ENCODE results near the gene ZFP36L2.

ZFP36L2 gene

DNA sequence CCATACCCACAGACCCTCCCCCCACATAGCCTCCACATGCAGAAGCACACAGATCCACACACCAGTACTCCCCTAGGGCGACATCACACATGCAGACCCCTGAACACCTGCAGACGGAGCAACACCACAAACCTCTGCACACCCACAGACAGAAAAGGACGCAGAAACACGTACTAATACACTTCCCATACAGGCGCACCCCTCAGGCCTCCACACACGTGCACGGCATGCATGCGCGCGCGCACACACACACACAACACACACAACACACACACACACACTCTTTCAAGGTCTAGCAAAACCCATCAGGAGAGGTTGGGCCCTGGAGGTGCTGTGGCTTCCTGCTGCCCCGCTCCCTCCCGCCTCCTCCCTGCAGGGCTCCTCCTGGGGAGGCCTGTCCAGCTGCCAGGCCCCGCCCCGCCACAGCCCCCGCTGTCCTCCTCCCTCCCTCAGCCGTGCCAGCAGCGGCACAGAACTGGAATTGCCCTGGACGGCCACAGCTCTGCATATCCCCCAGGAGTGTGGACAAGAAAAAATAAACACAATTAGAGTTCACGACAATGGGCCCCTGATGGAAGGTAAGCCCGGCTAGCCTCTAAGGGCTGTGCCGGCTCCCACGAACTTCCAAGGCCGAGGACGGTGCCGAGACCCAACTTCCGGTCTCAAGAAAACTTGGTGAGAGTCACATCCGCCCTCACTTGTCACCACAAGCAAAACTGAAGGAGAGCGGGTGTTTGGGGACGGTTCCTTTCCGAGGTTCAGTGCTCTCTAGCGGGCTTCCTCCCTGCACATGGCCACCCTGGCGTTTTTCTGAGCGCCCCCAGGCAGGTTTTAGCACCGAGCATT lies 6.8 kb downstream of the ZFP36L2 start (continued):
- TF ChIP-seq, protein P1, sequence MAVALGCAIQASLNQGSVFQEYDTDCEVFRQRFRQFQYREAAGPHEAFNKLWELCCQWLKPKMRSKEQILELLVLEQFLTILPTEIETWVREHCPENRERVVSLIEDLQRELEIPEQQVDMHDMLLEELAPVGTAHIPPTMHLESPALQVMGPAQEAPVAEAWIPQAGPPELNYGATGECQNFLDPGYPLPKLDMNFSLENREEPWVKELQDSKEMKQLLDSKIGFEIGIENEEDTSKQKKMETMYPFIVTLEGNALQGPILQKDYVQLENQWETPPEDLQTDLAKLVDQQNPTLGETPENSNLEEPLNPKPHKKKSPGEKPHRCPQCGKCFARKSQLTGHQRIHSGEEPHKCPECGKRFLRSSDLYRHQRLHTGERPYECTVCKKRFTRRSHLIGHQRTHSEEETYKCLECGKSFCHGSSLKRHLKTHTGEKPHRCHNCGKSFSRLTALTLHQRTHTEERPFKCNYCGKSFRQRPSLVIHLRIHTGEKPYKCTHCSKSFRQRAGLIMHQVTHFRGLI (tag by site-specific recombination; IDR thresholded peaks at IDR 0.05) = no peak
- TF ChIP-seq, protein P2, sequence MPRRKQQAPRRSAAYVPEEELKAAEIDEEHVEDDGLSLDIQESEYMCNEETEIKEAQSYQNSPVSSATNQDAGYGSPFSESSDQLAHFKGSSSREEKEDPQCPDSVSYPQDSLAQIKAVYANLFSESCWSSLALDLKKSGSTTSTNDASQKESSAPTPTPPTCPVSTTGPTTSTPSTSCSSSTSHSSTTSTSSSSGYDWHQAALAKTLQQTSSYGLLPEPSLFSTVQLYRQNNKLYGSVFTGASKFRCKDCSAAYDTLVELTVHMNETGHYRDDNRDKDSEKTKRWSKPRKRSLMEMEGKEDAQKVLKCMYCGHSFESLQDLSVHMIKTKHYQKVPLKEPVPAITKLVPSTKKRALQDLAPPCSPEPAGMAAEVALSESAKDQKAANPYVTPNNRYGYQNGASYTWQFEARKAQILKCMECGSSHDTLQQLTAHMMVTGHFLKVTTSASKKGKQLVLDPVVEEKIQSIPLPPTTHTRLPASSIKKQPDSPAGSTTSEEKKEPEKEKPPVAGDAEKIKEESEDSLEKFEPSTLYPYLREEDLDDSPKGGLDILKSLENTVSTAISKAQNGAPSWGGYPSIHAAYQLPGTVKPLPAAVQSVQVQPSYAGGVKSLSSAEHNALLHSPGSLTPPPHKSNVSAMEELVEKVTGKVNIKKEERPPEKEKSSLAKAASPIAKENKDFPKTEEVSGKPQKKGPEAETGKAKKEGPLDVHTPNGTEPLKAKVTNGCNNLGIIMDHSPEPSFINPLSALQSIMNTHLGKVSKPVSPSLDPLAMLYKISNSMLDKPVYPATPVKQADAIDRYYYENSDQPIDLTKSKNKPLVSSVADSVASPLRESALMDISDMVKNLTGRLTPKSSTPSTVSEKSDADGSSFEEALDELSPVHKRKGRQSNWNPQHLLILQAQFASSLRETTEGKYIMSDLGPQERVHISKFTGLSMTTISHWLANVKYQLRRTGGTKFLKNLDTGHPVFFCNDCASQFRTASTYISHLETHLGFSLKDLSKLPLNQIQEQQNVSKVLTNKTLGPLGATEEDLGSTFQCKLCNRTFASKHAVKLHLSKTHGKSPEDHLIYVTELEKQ (tag by site-specific recombination; IDR thresholded peaks at IDR 0.05; ENCODE audit: borderline replicate concordance) = no peak
- TF ChIP-seq ZNF19 (tag by site-specific recombination; IDR thresholded peaks at IDR 0.05; ENCODE audit: low read depth) = no peak
- TF ChIP-seq, protein P3, sequence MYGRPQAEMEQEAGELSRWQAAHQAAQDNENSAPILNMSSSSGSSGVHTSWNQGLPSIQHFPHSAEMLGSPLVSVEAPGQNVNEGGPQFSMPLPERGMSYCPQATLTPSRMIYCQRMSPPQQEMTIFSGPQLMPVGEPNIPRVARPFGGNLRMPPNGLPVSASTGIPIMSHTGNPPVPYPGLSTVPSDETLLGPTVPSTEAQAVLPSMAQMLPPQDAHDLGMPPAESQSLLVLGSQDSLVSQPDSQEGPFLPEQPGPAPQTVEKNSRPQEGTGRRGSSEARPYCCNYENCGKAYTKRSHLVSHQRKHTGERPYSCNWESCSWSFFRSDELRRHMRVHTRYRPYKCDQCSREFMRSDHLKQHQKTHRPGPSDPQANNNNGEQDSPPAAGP (tag by site-specific recombination; IDR thresholded peaks at IDR 0.05) = no peak
- no peak for TF ChIP-seq YY1 (tag by site-specific recombination; IDR thresholded peaks at IDR 0.05)
- TF ChIP-seq ZNF843 (tag by site-specific recombination; IDR thresholded peaks at IDR 0.05) = no peak; the same call in 1 of the 2 replicates
- 0 out of 2 replicates have a peak, but pooled peaks have one; percentile 32 for TF ChIP-seq ZNF394 (tag by site-specific recombination; IDR thresholded peaks at IDR 0.05; ENCODE audit: borderline replicate concordance)
- no peak for TF ChIP-seq ZNF404 (tag by site-specific recombination; IDR thresholded peaks at IDR 0.05)
- TF ChIP-seq ZNF416 (tag by site-specific recombination; IDR thresholded peaks at IDR 0.05) = no peak
- no peak for TF ChIP-seq MYNN (tag by site-specific recombination; IDR thresholded peaks at IDR 0.05; ENCODE audit: borderline replicate concordance)
- TF ChIP-seq ZNF112 (tag by site-specific recombination; IDR thresholded peaks at IDR 0.05) = no peak
- no peak for TF ChIP-seq ZNF707 (tag by site-specific recombination; IDR thresholded peaks at IDR 0.05)
- TF ChIP-seq, protein P4, sequence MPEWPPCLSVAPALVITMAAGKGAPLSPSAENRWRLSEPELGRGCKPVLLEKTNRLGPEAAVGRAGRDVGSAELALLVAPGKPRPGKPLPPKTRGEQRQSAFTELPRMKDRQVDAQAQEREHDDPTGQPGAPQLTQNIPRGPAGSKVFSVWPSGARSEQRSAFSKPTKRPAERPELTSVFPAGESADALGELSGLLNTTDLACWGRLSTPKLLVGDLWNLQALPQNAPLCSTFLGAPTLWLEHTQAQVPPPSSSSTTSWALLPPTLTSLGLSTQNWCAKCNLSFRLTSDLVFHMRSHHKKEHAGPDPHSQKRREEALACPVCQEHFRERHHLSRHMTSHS (tag by site-specific recombination; IDR thresholded peaks at IDR 0.05) = no peak
- no peak for TF ChIP-seq ZNF174 (tag by site-specific recombination; IDR thresholded peaks at IDR 0.05)
- TF ChIP-seq, protein P5, sequence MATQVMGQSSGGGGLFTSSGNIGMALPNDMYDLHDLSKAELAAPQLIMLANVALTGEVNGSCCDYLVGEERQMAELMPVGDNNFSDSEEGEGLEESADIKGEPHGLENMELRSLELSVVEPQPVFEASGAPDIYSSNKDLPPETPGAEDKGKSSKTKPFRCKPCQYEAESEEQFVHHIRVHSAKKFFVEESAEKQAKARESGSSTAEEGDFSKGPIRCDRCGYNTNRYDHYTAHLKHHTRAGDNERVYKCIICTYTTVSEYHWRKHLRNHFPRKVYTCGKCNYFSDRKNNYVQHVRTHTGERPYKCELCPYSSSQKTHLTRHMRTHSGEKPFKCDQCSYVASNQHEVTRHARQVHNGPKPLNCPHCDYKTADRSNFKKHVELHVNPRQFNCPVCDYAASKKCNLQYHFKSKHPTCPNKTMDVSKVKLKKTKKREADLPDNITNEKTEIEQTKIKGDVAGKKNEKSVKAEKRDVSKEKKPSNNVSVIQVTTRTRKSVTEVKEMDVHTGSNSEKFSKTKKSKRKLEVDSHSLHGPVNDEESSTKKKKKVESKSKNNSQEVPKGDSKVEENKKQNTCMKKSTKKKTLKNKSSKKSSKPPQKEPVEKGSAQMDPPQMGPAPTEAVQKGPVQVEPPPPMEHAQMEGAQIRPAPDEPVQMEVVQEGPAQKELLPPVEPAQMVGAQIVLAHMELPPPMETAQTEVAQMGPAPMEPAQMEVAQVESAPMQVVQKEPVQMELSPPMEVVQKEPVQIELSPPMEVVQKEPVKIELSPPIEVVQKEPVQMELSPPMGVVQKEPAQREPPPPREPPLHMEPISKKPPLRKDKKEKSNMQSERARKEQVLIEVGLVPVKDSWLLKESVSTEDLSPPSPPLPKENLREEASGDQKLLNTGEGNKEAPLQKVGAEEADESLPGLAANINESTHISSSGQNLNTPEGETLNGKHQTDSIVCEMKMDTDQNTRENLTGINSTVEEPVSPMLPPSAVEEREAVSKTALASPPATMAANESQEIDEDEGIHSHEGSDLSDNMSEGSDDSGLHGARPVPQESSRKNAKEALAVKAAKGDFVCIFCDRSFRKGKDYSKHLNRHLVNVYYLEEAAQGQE (tag by site-specific recombination; IDR thresholded peaks at IDR 0.05) = no peak
- TF ChIP-seq, protein P6, sequence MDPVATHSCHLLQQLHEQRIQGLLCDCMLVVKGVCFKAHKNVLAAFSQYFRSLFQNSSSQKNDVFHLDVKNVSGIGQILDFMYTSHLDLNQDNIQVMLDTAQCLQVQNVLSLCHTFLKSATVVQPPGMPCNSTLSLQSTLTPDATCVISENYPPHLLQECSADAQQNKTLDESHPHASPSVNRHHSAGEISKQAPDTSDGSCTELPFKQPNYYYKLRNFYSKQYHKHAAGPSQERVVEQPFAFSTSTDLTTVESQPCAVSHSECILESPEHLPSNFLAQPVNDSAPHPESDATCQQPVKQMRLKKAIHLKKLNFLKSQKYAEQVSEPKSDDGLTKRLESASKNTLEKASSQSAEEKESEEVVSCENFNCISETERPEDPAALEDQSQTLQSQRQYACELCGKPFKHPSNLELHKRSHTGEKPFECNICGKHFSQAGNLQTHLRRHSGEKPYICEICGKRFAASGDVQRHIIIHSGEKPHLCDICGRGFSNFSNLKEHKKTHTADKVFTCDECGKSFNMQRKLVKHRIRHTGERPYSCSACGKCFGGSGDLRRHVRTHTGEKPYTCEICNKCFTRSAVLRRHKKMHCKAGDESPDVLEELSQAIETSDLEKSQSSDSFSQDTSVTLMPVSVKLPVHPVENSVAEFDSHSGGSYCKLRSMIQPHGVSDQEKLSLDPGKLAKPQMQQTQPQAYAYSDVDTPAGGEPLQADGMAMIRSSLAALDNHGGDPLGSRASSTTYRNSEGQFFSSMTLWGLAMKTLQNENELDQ (tag by site-specific recombination; IDR thresholded peaks at IDR 0.05; ENCODE audit: low read depth) = no peak
- peak; percentile 51; the same call in 1 of the 2 replicates for TF ChIP-seq KLF7 (tag by site-specific recombination; IDR thresholded peaks at IDR 0.05; ENCODE audit: borderline replicate concordance)
- no peak for TF ChIP-seq IKZF3 (tag by site-specific recombination; IDR thresholded peaks at IDR 0.05)
- no peak for TF ChIP-seq ZNF530 (tag by site-specific recombination; IDR thresholded peaks at IDR 0.05; ENCODE audit: low read depth)
- TF ChIP-seq GFI1B (tag by site-specific recombination; IDR thresholded peaks at IDR 0.05) = no peak
- no peak for TF ChIP-seq ZNF549 (tag by site-specific recombination; IDR thresholded peaks at IDR 0.05)
- TF ChIP-seq, protein P7, sequence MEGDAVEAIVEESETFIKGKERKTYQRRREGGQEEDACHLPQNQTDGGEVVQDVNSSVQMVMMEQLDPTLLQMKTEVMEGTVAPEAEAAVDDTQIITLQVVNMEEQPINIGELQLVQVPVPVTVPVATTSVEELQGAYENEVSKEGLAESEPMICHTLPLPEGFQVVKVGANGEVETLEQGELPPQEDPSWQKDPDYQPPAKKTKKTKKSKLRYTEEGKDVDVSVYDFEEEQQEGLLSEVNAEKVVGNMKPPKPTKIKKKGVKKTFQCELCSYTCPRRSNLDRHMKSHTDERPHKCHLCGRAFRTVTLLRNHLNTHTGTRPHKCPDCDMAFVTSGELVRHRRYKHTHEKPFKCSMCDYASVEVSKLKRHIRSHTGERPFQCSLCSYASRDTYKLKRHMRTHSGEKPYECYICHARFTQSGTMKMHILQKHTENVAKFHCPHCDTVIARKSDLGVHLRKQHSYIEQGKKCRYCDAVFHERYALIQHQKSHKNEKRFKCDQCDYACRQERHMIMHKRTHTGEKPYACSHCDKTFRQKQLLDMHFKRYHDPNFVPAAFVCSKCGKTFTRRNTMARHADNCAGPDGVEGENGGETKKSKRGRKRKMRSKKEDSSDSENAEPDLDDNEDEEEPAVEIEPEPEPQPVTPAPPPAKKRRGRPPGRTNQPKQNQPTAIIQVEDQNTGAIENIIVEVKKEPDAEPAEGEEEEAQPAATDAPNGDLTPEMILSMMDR (tag by site-specific recombination; IDR thresholded peaks at IDR 0.05) = peak; percentile 75
- TF ChIP-seq ZNF169 (tag by site-specific recombination; IDR thresholded peaks at IDR 0.05) = no peak
- no peak for TF ChIP-seq ZNF830 (tag by site-specific recombination; IDR thresholded peaks at IDR 0.05; ENCODE audit: low read depth)
